GM12873 (cell line): ENCODE measurements around the gene TSTD2.

Experiments used
- TF ChIP-seq, protein P1 (sequence below): IDR thresholded peaks from 2 replicates; pipeline ENCODE4 v1.5.1; 2012; ENCODE audit warnings: low read depth, mild to moderate bottlenecking, moderate library complexity, low read length, control low read depth; ENCODE audit not compliant: insufficient read depth; ENCODE audit errors: missing control alignments

The TSTD2 gene

DNA sequence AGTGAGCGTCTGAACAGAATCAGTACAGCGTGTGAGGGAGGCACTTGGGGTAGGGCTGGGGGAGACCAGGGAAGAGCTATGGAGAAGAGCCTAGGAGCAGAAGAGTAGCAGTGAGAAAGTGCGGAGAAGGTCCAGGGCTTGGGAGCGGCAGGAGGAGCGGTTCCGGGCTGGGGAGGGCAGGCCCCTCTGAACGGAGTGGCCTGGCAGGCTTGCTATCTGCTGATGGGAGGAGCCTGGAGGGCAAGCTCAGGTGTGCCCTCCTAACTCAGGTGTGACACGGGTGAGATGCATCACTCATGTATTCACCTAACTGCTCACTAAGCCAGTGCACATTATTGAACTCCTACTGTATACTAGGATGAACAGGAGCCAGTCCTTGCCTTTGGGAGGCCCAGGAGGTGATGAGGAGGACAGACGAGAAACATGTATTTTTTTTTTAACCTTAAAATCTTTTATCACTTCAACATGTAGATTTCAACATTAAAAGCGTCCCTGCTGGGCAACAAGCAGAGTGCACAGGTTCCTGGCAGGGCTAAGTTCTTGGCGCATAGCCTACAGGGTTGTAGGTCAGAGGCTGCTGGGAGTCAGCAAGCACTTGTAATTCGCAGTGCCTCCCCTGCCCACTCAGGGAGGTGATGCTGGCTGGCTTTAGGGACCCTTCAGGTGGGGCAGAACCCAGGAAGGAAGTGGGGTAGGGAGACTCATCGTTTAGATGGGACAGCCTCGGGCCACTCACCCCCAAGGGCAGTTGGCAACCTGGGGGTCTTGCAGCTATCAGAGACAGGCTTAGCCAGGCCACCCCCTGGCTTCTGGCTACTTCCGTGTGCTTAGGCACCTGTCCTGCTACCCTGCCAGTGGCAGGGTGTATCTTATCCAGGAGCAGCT lies 76.2 kb downstream of the TSTD2 start:
- TF ChIP-seq, protein P1, sequence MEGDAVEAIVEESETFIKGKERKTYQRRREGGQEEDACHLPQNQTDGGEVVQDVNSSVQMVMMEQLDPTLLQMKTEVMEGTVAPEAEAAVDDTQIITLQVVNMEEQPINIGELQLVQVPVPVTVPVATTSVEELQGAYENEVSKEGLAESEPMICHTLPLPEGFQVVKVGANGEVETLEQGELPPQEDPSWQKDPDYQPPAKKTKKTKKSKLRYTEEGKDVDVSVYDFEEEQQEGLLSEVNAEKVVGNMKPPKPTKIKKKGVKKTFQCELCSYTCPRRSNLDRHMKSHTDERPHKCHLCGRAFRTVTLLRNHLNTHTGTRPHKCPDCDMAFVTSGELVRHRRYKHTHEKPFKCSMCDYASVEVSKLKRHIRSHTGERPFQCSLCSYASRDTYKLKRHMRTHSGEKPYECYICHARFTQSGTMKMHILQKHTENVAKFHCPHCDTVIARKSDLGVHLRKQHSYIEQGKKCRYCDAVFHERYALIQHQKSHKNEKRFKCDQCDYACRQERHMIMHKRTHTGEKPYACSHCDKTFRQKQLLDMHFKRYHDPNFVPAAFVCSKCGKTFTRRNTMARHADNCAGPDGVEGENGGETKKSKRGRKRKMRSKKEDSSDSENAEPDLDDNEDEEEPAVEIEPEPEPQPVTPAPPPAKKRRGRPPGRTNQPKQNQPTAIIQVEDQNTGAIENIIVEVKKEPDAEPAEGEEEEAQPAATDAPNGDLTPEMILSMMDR: no peak

DNA sequence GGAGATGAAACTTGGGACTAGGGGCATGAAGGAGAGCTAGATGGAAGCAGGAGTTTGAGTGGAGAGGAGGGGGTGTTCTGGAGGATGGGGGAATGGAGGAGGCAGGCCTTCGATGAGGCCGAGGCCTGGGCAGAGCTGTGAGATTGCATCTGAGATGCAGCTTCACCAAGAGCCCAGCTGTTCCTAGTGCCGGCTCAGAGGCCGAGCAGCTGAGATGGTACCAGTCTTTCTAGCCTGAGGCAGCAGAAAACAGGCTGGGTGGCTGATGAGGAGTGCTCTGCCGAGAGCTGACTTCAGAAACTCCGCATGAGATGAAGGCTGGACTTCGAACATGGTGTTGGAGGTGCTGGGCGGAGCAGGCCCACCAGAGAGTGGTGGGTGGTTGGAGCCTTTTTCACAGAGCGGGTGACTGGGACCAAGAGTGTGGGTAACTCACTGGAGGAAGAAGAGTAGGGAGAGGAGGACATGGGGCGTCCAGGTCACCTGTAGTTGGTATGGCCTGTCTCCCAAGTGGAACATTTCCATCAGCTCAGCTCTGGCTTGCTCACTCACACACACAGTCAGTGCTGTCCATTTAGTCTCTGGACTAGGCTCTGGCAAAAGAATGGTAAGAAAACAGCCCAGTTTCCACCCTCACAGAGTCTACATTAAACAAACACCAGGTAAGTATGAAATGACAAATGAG lies 77.0 kb downstream of the TSTD2 start:
- TF ChIP-seq, protein P1: no peak

DNA sequence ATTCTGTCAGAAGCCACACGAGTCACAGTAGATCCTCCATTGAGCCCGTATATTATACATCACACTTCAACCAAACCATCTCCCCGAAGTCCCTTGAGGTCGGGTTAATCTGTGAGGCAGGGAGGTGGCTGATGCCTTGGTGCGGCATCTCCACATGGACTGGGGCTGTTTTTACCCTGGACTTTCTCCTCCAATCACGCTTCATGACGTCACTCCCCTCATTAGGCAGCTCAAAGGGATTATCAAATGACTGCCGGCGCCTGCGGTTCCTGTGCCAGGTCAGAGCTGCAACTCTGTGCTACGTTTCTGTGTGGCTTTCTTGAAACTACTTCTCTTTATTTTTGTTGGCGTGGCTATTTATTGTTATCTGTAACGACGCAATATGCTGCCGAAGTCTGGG lies 78.0 kb downstream of the TSTD2 start:
- TF ChIP-seq, protein P1: no peak

DNA sequence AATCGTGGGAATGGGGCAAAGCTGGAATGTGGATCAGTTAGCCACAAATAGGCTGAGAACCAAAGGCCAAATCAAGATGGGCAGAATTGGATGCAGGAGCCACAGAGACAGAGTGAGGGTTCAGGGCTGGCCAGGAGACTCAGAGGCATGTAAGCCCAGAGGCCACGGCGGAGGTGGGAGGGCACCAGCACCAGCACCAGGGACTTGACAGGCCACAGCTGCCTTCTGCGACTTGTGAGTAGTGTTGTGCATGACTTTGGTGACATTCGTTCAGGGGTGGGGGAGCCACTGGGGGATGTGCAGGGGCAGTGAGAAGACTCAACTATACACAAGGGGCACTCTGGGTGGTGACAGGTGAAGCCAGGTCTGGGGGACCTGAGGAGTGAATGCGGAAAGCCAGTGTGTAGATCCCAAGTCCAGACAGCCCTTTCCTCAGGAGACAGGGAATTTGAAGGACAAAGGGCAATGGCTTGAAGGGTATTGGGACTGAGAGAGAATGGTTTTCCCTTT lies 78.5 kb downstream of the TSTD2 start:
- TF ChIP-seq, protein P1: no peak

DNA sequence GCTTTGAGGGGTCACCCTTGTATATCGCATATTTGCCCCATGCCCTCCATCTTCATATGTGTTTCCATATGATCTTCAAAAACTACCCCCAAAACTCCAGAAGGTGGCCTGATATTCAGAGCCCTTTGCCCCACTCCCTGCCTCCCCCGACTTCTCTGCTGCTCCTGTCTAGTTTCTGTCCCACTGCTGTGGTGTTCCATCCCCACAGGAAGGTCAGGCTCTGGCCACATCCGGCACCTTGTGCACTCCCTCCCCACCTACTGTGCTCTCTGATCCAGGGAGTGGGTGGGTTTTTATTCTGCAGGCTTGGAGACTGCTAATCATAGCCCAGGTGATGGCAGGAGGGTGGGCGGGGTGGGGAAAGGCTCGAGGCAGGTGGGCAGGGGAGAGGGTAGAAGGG lies 79.3 kb downstream of the TSTD2 start:
- TF ChIP-seq, protein P1: no peak

DNA sequence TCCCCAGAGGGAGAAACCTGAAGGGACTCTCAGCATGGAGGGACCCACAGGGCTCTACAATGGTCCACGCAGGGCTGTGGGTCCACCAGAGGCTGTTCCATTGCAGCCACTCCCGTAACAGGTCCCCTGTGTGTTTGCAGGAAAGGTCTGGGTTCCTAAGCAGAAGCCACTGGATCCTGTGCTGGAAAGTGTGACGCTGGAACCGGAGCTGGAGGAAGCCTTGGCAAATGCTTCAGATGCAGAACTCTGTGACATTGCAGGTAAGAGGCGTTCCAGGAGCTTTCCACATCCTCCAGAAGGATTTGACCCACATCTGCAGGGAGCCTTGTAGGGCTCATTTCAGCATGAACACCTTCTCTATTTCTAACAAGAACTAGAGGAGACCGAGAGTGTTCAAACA lies 80.0 kb downstream of the TSTD2 start:
- TF ChIP-seq, protein P1: no peak

DNA sequence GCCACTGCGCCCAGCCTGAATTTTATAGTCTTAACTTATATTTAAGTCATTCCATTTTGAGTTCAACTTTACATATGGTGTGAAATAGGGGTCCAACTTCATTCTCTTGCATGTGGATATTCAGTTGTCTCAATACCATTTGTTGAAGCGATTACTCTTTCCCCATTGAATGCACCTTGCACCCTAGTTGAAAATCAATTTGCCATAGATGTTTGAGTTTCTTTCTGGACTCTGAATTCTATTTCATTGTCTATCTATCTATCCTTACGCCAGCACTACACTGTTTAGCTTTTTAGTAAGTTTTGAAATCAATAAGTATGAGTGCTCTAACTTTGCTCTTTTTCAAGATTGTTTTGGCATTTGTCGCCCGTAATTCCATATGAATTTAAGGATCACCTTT lies 81.9 kb downstream of the TSTD2 start:
- TF ChIP-seq, protein P1: no peak
